Stimulated activated CD4-positive, alpha-beta T cell treated with anti-CD3 and anti-CD28 coated beads, Interleukin-1b, Interleukin-23, amount 100 ng/mL, for 4 hours (primary cell): ENCODE measurements around the gene PAF1.

Source experiments
- DNase-seq, 2 donors: peaks; one replicate each; pipeline ENCODE4 v3.0.0-alpha.2; 2020; ENCODE audit warnings: low read depth in 2 of 2

Gene PAF1

GRCh38 chr19:39390751-39391437, at the start of gene PAF1, which contains the start of gene MED29:
TSS of gene PAF1 (minus strand) at chr19:39391106. CDS start at chr19:39390864, 242 bp downstream.
TSS of gene MED29 (plus strand) at chr19:39391378. CDS start at chr19:39391423, 45 bp downstream.
- peak; percentile 81 to 91 for DNase-seq

DNA sequence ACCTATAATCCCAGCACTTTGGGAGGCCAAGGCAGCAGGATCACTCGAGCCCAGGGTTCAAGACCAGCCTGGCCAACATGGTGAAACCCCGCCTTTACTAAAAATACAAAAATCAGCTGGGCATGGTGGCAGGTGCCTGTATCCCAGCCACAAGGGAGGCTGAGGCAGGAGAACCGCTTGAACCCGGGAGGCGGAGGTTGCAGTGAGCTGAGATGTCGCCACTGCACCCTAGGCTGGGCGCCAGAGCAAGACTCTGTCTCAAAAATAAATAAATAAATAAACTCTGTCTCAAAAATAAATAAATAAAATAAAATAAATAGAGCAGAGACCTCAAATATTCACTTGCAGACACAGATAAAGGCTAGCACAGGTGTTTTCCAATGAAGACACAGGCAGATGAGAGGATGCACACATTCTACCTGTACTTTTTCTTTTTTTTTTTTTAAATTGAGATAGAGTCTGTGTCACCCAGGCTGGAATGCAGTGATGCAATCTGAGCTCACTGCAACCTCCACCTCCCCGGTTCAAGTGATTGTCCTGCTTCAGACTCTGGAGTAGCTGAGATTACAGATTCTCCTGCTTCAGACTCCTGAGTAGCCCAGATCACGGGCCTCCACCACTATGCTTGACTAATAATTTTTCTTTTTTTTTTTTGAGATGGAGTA, 47.5 kb upstream of the PAF1 start:
- DNase-seq, result no peak

DNA sequence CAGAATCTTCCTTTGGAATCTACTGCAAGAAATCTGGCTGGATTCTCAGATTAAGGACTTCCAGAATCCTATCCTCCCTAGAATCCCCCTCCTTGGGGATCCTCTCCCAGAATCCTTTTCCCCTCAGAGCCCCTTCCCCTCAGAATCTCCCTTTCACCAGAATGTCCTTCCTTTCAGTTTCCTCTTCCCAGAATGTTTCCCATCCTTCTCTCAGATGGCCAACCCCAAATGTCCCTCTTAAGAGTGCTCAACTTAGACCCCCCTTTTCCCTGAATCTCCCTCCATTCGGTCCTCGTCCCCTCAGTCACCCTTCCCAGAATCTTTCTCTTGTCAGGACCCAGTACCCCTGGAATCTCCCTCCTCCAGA, 45.4 kb upstream of the PAF1 start:
- no peak for DNase-seq

GRCh38 chr19:39435499-39436349, 44.8 kb upstream of the PAF1 start, which contains the start of gene RPS16:
TSS of gene RPS16 (minus strand) at chr19:39435949. CDS start at chr19:39435895, 54 bp downstream.
- peak; percentile 99 to 100 for DNase-seq

GRCh38 chr19:39434123-39435076, 43.5 kb upstream of the PAF1 start:
- DNase-seq, result no peak

GRCh38 chr19:39433480-39434079, 42.7 kb upstream of the PAF1 start:
- DNase-seq, result no peak

DNA sequence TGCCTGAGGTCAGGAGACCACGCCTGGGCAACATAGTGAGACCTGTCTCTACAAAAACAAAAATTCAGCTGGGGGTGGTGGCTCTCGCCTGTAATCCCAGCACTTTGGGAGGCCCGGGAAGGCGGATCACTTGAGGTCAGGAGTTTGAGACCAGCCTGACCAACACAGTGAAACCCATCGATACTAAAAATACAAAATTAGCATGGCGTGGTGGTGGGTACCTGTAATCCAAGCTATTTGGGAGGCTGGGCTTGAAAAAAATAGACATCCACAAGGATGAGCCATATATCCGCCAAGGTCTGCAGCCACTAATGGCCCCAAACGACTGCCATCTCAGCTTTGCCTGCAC, 41.7 kb upstream of the PAF1 start:
- DNase-seq, result no peak

GRCh38 chr19:39430675-39431593, 40.0 kb upstream of the PAF1 start:
- DNase-seq, result no peak

DNA sequence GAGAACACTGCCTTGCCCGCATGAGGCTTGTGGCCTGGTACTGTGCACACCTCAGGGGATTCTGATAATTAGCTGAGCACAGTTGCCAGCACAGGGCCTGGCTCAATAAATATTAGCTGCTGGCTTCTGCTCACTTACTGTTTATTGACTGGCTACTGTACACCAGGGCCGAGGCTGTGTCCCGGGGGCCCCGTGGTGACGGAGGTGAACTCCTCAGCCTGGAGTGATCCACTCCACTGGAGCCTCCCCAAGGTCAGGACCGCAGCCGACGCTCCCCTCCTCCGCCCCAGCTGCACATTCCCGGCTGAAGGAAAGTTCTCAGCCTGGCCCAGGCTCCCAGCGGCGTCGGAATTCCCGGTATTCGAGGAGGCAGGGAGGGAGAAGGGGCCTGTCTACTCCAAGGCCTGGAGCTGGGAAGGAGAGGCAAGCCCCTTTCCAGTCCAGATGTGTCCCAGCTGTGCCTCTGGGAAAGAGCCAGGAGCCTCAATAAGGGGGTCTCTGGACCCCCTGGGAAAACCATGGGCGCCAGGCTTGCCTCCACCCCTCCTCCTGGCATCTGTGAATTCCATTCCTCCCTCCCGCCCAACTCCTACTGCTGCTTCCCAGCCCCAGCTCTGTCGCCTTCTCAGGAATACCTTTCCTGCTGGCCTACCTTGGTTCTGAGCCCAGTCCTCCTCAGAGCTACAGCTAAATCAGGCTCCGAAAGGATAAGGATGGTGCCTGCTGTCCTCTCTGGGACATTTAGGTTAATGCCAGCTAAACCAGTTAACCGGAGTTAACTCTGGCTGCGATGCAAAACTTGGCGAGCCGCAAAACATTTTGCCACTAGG, 37.6 kb upstream of the PAF1 start:
- no peak for DNase-seq

DNA sequence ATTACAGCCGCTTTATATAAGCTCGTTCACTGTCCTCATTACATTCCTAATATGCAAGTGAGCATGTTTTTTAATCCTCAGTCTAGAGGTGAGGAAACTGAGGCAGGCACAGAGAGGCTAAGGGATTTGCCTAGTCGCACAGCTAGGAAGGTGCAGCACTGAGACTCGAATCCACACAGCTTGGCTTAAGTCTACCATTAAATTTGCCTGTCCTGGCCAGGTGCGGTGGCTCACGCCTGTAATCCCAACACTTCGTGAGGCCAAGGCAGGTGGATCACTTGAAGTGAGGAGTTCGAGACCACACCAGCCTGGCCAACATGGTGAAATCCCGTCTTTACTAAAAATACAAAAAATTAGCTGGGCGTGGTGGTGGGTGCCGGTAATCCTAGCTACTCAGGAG, 36.8 kb upstream of the PAF1 start:
- DNase-seq, result no peak

DNA sequence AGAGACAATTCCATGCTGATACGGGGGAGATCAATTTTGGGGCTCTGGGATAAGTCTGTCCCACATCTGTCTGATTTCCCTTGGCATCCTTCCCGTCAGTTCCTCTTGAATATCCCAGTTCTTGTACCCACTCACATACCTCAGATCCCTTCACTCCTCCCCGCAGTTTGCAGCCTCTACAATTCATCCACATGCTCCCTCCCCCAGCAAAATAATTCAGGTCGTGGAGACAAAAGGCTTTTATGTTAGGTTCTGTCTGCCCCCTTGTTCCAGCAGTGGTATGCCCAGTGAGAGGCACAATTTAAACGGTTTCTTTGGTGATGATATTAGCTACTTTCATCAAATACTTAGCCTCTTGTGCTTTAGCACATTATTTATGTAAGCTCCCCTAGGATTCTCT, 35.3 kb upstream of the PAF1 start:
- no peak for DNase-seq

DNA sequence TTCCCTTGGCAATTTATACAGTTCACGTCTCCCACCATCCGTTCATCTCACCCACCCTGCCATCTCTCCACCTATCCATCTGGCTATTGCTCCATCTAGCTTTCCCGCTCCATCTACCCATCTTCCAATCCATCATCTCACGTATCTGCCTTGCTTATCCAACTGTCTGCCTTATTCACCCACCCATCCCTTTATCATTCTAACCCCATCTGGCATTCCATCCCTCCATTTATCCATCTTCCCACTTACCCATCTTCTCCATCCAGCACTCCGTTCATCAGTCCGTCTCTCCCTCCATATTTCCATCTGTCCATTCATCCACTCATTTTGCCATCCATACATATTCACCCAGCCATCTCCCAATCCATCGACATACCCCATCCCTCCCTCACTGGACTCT, 34.8 kb upstream of the PAF1 start:
- no peak for DNase-seq

DNA sequence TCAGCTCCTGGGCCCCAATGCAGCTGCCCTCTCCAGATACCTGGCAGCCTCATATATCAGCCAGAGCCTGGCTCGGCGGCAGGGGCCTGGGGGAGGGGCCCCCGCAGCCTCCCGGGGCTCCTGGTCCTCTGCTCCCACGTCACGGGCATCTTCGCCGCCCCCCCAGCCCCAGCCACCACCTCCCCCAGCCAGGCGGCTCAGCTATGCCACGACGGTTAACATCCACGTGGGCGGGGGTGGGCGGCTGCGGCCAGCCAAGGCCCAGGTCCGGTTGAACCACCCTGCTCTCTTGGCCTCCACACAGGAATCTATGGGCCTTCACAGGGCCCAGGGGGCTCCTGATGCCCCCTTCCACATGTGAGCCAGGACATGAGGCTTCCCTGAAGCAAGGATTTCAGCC, 34.0 kb upstream of the PAF1 start:
- no peak for DNase-seq

- DNase-seq, result no peak
Observed at GRCh38 chr19:39423258-39424086, 32.6 kb upstream of the PAF1 start.

GRCh38 chr19:39422020-39422419, 31.1 kb upstream of the PAF1 start:
- no peak for DNase-seq

DNA sequence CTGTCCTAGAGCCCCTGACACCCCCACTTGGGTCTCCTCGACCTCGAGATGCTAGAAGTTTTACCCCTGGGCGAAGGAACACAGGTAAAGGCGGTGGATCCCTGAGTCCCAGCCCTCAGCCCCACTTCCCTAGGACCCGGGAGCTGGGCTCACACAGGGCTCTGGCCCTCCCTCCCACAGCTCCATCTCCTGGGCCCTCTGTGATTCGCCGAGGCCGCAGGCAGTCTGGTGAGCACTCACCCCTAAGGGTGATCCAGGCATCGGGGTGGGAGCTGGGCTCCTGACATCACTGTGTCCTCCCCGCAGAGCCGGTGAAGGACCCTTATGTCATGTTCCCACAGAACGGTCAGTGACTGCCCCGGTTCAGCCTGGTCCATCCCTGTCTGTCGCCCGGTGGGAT, 29.9 kb upstream of the PAF1 start:
- no peak for DNase-seq

GRCh38 chr19:39419003-39419402, 28.1 kb upstream of the PAF1 start:
- DNase-seq, result no peak
